WTC11 (cell line): ENCODE measurements around the gene PTAR1.

ENCODE experiments used
- FOXP1 ChIP-seq: sonication (generic); formaldehyde crosslinking; IDR thresholded peaks from 2 replicates; pipeline ENCODE4 v1.8.0; 2022; ENCODE audit warnings: missing genetic modification reagents, mild to moderate bottlenecking, moderate library complexity, borderline replicate concordance
- JAZF1 ChIP-seq: fragments of 250-450 bp; sonication (Bioruptor Pico); IDR thresholded peaks from 2 replicates; pipeline ENCODE4 v1.9.0; 2021; ENCODE audit warnings: moderate library complexity, mild to moderate bottlenecking, inconsistent platforms
- NFYB ChIP-seq: sonication (generic); formaldehyde crosslinking; conservative IDR thresholded peaks from 2 replicates; pipeline ENCODE4 v1.8.0; 2022; ENCODE audit warnings: low read depth, missing genetic modification reagents
- NR1H2 ChIP-seq: sonication (generic); formaldehyde crosslinking; IDR thresholded peaks from 2 replicates; pipeline ENCODE4 v1.9.0; 2021; ENCODE audit warnings: mild to moderate bottlenecking, moderate library complexity, missing genetic modification reagents
- NR2C2 ChIP-seq: sonication (generic); formaldehyde crosslinking; IDR thresholded peaks from 2 replicates; pipeline ENCODE4 v1.8.0; 2022; ENCODE audit warnings: mild to moderate bottlenecking, missing genetic modification reagents
- ZNF121 ChIP-seq: sonication (generic); formaldehyde crosslinking; IDR thresholded peaks from 2 replicates; pipeline ENCODE4 v1.8.0; 2023; ENCODE audit warnings: missing genetic modification reagents
- ZNF416 ChIP-seq: fragments of 250-450 bp; sonication (Bioruptor Pico); IDR thresholded peaks from 2 replicates; pipeline ENCODE4 v1.9.0; 2021; ENCODE audit warnings: mild to moderate bottlenecking, inconsistent platforms
- TF ChIP-seq, protein P1 (sequence below): fragments of 200-600 bp; IDR thresholded peaks from 2 replicates; pipeline ENCODE4 v1.8.0; 2022; ENCODE audit warnings: antibody characterized with exemption
- TF ChIP-seq, protein P2 (sequence below): sonication (generic); formaldehyde crosslinking; IDR thresholded peaks from 2 replicates; pipeline ENCODE4 v1.8.1; 2022; ENCODE audit warnings: missing genetic modification reagents, borderline replicate concordance
- TF ChIP-seq, protein P3 (sequence below): sonication (generic); formaldehyde crosslinking; IDR thresholded peaks from 2 replicates; pipeline ENCODE4 v1.8.0; 2022; ENCODE audit warnings: mild to moderate bottlenecking, missing genetic modification reagents
- TF ChIP-seq, protein P4 (sequence below): sonication (generic); formaldehyde crosslinking; IDR thresholded peaks from 2 replicates; pipeline ENCODE4 v1.8.1; 2023; ENCODE audit warnings: mild to moderate bottlenecking, missing genetic modification reagents
- TF ChIP-seq, protein P5 (sequence below): sonication (generic); formaldehyde crosslinking; IDR thresholded peaks from 2 replicates; pipeline ENCODE4 v1.8.0; 2023; ENCODE audit warnings: missing genetic modification reagents
- TF ChIP-seq, protein P6 (sequence below): sonication (generic); formaldehyde crosslinking; IDR thresholded peaks from 2 replicates; pipeline ENCODE4 v1.8.0; 2022; ENCODE audit warnings: mild to moderate bottlenecking, missing genetic modification reagents
- TF ChIP-seq, protein P7 (sequence below): fragments of 250-450 bp; sonication (Bioruptor Pico); IDR thresholded peaks from 2 replicates; pipeline ENCODE4 v2.1.2; 2022; ENCODE audit warnings: mild to moderate bottlenecking, moderate library complexity

DNA sequence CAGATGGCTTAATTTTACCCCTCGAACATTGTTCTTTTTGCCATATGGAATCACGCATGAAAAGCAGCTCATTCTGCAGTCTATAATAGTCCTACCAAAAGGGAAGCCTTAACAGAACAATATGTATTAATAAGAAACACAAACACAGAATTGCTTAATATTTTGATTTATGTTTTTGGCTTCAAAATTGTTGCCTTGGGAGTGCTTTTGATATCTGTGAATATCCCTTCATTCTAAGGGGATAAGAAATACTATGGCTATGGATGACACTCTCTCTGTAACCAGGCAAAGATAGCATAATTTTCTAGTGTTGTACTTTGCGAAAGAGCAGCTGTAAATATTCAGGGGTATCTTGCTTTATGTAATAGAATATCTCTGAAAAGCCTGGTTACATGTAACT is 34.5 kb upstream of the PTAR1 start:
- TF ChIP-seq, protein P1, sequence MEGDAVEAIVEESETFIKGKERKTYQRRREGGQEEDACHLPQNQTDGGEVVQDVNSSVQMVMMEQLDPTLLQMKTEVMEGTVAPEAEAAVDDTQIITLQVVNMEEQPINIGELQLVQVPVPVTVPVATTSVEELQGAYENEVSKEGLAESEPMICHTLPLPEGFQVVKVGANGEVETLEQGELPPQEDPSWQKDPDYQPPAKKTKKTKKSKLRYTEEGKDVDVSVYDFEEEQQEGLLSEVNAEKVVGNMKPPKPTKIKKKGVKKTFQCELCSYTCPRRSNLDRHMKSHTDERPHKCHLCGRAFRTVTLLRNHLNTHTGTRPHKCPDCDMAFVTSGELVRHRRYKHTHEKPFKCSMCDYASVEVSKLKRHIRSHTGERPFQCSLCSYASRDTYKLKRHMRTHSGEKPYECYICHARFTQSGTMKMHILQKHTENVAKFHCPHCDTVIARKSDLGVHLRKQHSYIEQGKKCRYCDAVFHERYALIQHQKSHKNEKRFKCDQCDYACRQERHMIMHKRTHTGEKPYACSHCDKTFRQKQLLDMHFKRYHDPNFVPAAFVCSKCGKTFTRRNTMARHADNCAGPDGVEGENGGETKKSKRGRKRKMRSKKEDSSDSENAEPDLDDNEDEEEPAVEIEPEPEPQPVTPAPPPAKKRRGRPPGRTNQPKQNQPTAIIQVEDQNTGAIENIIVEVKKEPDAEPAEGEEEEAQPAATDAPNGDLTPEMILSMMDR, result no peak
- TF ChIP-seq, protein P2, sequence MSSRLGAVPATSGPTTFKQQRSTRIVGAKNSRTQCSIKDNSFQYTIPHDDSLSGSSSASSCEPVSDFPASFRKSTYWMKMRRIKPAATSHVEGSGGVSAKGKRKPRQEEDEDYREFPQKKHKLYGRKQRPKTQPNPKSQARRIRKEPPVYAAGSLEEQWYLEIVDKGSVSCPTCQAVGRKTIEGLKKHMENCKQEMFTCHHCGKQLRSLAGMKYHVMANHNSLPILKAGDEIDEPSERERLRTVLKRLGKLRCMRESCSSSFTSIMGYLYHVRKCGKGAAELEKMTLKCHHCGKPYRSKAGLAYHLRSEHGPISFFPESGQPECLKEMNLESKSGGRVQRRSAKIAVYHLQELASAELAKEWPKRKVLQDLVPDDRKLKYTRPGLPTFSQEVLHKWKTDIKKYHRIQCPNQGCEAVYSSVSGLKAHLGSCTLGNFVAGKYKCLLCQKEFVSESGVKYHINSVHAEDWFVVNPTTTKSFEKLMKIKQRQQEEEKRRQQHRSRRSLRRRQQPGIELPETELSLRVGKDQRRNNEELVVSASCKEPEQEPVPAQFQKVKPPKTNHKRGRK (CRISPR knock-in tag), result no peak
- TF ChIP-seq FOXP1, result no peak
- TF ChIP-seq ZNF121, result no peak
- TF ChIP-seq NR2C2 (CRISPR knock-in tag), result no peak
- TF ChIP-seq ZNF416 (CRISPR knock-in tag), result no peak
- no peak for TF ChIP-seq NR1H2 (CRISPR knock-in tag)
- no peak for TF ChIP-seq JAZF1 (CRISPR knock-in tag)
- TF ChIP-seq, protein P3, sequence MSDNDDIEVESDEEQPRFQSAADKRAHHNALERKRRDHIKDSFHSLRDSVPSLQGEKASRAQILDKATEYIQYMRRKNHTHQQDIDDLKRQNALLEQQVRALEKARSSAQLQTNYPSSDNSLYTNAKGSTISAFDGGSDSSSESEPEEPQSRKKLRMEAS (CRISPR knock-in tag), result no peak
- TF ChIP-seq, protein P4, sequence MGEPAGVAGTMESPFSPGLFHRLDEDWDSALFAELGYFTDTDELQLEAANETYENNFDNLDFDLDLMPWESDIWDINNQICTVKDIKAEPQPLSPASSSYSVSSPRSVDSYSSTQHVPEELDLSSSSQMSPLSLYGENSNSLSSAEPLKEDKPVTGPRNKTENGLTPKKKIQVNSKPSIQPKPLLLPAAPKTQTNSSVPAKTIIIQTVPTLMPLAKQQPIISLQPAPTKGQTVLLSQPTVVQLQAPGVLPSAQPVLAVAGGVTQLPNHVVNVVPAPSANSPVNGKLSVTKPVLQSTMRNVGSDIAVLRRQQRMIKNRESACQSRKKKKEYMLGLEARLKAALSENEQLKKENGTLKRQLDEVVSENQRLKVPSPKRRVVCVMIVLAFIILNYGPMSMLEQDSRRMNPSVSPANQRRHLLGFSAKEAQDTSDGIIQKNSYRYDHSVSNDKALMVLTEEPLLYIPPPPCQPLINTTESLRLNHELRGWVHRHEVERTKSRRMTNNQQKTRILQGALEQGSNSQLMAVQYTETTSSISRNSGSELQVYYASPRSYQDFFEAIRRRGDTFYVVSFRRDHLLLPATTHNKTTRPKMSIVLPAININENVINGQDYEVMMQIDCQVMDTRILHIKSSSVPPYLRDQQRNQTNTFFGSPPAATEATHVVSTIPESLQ (CRISPR knock-in tag), result no peak
- TF ChIP-seq NFYB, result no peak
- TF ChIP-seq, protein P5, sequence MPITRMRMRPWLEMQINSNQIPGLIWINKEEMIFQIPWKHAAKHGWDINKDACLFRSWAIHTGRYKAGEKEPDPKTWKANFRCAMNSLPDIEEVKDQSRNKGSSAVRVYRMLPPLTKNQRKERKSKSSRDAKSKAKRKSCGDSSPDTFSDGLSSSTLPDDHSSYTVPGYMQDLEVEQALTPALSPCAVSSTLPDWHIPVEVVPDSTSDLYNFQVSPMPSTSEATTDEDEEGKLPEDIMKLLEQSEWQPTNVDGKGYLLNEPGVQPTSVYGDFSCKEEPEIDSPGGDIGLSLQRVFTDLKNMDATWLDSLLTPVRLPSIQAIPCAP, result no peak
- TF ChIP-seq, protein P6, sequence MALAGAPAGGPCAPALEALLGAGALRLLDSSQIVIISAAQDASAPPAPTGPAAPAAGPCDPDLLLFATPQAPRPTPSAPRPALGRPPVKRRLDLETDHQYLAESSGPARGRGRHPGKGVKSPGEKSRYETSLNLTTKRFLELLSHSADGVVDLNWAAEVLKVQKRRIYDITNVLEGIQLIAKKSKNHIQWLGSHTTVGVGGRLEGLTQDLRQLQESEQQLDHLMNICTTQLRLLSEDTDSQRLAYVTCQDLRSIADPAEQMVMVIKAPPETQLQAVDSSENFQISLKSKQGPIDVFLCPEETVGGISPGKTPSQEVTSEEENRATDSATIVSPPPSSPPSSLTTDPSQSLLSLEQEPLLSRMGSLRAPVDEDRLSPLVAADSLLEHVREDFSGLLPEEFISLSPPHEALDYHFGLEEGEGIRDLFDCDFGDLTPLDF (CRISPR knock-in tag), result no peak
- TF ChIP-seq, protein P7, sequence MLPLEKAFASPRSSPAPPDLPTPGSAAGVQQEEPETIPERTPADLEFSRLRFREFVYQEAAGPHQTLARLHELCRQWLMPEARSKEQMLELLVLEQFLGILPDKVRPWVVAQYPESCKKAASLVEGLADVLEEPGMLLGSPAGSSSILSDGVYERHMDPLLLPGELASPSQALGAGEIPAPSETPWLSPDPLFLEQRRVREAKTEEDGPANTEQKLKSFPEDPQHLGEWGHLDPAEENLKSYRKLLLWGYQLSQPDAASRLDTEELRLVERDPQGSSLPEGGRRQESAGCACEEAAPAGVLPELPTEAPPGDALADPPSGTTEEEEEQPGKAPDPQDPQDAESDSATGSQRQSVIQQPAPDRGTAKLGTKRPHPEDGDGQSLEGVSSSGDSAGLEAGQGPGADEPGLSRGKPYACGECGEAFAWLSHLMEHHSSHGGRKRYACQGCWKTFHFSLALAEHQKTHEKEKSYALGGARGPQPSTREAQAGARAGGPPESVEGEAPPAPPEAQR (CRISPR knock-in tag), result no peak
